OCI-LY3 (cell line): Measurements from ENCODE around the gene BEAN1.

Experiments
- EZH2phosphoT487 ChIP-seq: fragments of 200-600 bp; shearing (Covaris generic); IDR thresholded peaks from 2 replicates; pipeline ENCODE4 v1.6.1; 2018; ENCODE audit warnings: antibody characterized with exemption, mixed run types, low read depth
- TF ChIP-seq, protein P1 (sequence below): fragments of 200-600, 300-600 bp; sonication (generic); IDR thresholded peaks from 2 replicates; pipeline ENCODE4 v1.5.1; 2014; ENCODE audit warnings: antibody characterized with exemption, low read length, low read depth

DNA sequence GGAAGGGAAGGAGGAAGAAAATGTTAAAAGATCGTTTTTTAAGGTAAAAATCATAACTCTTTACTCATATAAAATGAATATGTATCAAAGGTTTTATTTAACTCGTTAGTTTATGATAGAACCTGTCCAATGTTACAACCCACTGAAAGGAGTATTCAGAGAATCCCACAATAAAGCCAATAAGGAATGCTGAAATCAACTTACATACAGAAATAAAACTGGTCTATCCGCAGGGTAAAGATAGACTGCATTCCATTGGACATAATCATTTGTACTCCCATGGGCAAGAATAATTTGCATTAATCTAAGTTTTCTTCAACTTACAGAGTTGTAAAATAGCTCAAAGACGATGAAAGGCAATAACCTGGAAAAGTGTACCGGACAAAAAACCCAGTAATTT, 17.9 kb upstream of the BEAN1 start:
- TF ChIP-seq EZH2phosphoT487 = no peak
- TF ChIP-seq, protein P1, sequence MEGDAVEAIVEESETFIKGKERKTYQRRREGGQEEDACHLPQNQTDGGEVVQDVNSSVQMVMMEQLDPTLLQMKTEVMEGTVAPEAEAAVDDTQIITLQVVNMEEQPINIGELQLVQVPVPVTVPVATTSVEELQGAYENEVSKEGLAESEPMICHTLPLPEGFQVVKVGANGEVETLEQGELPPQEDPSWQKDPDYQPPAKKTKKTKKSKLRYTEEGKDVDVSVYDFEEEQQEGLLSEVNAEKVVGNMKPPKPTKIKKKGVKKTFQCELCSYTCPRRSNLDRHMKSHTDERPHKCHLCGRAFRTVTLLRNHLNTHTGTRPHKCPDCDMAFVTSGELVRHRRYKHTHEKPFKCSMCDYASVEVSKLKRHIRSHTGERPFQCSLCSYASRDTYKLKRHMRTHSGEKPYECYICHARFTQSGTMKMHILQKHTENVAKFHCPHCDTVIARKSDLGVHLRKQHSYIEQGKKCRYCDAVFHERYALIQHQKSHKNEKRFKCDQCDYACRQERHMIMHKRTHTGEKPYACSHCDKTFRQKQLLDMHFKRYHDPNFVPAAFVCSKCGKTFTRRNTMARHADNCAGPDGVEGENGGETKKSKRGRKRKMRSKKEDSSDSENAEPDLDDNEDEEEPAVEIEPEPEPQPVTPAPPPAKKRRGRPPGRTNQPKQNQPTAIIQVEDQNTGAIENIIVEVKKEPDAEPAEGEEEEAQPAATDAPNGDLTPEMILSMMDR = no peak
